Activated T-helper 2 cell treated with anti-CD3 and anti-CD28 coated beads, Interferon-gamma antibody, Interleukin-2, Interleukin-4, amounts not matched to agents 10 μg/mL and 5 μg/mL and 100 μg/mL, durations not matched to agents 14 hours and 24 hours and 36 hours (primary cell): ENCODE measurements around the gene KLC4. TPM values are rescaled to one million over a fixed set of nuclear protein-coding genes. Genes with fewer than 3 reads are reported as not detected.
A peak's percentile ranks its signal among the peaks of the same experiment; 100 is the strongest.
"Not testable (repeated sequence)": the region's sequence is repeated elsewhere in the genome, so short reads cannot be mapped to it uniquely, and the experiment has no call there.

Experiments used
- DNase-seq: peaks from one replicate; pipeline ENCODE4 v3.0.0; 2021; ENCODE audit warnings: low spot score
- H3K27ac Mint-ChIP-seq: one replicate; pipeline ENCODE4 v1.8.0; 2021; ENCODE audit warnings: mixed read lengths
- H3K27me3 Mint-ChIP-seq: one replicate; pipeline ENCODE4 v1.8.0; 2021; ENCODE audit warnings: low read depth, mixed read lengths
- H3K36me3 Mint-ChIP-seq: one replicate; pipeline ENCODE4 v1.8.0; 2021; ENCODE audit warnings: low read depth, mixed read lengths
- H3K4me1 Mint-ChIP-seq: one replicate; pipeline ENCODE4 v1.8.0; 2021; ENCODE audit warnings: low read depth, mixed read lengths
- H3K4me3 Mint-ChIP-seq: one replicate; pipeline ENCODE4 v1.8.0; 2021; ENCODE audit warnings: low read depth, mild to moderate bottlenecking, moderate library complexity, mixed read lengths
- H3K9me3 Mint-ChIP-seq: one replicate; pipeline ENCODE4 v1.8.0; 2021; ENCODE audit warnings: mixed read lengths
- intact Hi-C: fragments of 100-400 bp; cut with micrococcal nuclease; formaldehyde crosslinking; loops from one replicate; pipeline ENCODE4 v1.15.1; 2023
- total RNA-seq: library from RNA; stranded (reverse); gene quantifications from 2 replicates; pipeline ENCODE4 v1.2.3, GENCODE V29; 2022

The KLC4 gene
- total RNA-seq, 1 donor from 2014 or later = 14.1 TPM

DNA sequence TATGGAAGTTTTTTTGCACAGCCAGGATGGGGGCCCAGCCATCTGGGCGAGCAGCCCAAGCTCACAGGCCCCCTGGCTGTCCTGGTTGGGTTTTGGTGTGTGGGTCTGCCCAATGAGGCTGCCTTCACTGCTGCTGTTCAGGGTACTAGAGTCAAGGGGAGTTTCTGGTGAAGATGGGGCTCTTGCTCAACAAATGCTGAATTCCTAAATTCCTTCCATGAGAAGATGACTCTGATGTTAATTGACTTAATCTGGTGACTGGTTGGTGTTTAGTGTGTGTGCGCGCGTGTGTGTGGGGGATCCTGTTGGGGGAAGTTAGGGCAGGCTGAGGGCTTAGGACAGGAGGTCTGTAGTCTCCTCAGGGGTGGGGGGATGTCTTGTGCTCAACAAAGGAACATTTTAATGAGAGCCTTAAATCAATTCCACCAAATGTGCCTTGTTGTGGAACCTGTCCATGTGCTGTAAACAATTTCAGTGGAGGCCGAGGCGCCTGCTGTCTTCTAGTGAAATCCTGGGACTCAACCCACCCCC is 18.6 kb downstream of the KLC4 start:
- intact Hi-C loops = no loop called here
- no peak overlapping the region for H3K27ac Mint-ChIP-seq
- peaks cover under 1% of the 10 kb centered on the region for H3K36me3 Mint-ChIP-seq
- H3K9me3 Mint-ChIP-seq = no peaks in the 10 kb centered on the region
- H3K4me3 Mint-ChIP-seq = peak overlapping the region; percentile 0
- no peak for DNase-seq
- H3K4me1 Mint-ChIP-seq = no peaks in the 10 kb centered on the region
- peaks cover 32% of the 10 kb centered on the region for H3K27me3 Mint-ChIP-seq

DNA sequence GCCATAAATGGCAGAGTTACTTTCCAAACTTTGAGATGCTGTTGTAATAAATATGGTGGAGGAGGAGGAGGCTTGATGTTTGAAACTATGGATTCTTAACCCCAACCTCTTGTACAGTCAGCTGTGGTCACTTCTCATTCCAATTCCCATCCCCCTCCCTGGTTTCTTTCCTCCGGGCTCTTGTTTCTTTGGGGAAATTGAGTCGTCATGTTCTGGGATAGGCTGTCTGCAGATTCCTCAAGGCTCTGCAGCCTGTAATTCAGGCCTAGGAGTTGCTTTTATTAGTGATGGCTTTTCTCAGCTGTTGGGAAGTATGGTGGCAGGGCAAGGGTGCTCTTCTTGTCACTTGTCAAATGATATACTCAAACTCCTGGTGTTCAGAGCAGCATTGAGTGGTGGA is 19.3 kb downstream of the KLC4 start:
- Mint-ChIP-seq H3K9me3 (no peaks in the 10 kb centered on the region), H3K27me3 (peaks cover 32% of the 10 kb centered on the region), H3K4me3 (no peak overlapping the region), H3K36me3 (no peaks in the 10 kb centered on the region), H3K27ac (no peak overlapping the region), H3K4me1 (no peaks in the 10 kb centered on the region)
- no peak for DNase-seq
- intact Hi-C loops = no loop called here

DNA sequence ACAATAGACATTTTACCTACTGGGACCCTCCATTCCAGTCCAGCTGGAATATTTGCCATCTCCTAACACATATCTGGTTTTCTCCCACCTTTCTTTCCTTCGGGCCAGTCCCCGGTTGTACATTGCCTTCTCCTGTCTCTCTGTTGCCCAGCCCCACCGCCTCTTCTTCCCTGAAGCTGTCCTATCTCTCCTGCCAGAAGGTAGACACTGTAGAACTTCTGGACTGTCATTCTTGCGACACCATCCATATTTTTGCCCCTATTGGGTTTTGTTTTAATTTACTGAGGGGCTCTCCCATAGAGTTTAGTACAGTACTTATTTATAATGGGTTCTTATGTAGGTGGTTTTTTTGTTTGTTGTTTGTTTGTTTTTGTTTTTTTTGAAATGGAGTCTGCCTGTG is 21.6 kb downstream of the KLC4 start:
- H3K36me3 Mint-ChIP-seq = no peaks in the 10 kb centered on the region
- H3K27ac Mint-ChIP-seq = no peak overlapping the region
- intact Hi-C loops = no loop called here
- H3K4me3 Mint-ChIP-seq = no peak overlapping the region
- H3K9me3 Mint-ChIP-seq = no peaks in the 10 kb centered on the region
- no peak for DNase-seq
- peaks cover 33% of the 10 kb centered on the region for H3K27me3 Mint-ChIP-seq
- peaks cover 2% of the 10 kb centered on the region for H3K4me1 Mint-ChIP-seq

- H3K4me3 Mint-ChIP-seq, intact Hi-C loops, H3K4me1 Mint-ChIP-seq: not testable (repeated sequence)
Measured at GRCh38 chr6:43081922-43082321, 22.5 kb downstream of the KLC4 start.

GRCh38 chr6:43082806-43083655 is 23.6 kb downstream of the KLC4 start:
- intact Hi-C loops = no loop called here
- Mint-ChIP-seq H3K27me3 (peaks cover 21% of the 10 kb centered on the region), H3K27ac (no peak overlapping the region), H3K36me3 (no peaks in the 10 kb centered on the region), H3K4me1 (peaks cover 5% of the 10 kb centered on the region), H3K9me3 (no peaks in the 10 kb centered on the region), H3K4me3 (no peak overlapping the region)
- no peak for DNase-seq

More at GRCh38 chr6:43081922-43082321, 22.5 kb downstream of the KLC4 start:
- DNase-seq, H3K27ac Mint-ChIP-seq, H3K36me3 Mint-ChIP-seq, H3K9me3 Mint-ChIP-seq: not testable (repeated sequence)
- H3K27me3 Mint-ChIP-seq = peaks cover 32% of the 10 kb centered on the region

DNA sequence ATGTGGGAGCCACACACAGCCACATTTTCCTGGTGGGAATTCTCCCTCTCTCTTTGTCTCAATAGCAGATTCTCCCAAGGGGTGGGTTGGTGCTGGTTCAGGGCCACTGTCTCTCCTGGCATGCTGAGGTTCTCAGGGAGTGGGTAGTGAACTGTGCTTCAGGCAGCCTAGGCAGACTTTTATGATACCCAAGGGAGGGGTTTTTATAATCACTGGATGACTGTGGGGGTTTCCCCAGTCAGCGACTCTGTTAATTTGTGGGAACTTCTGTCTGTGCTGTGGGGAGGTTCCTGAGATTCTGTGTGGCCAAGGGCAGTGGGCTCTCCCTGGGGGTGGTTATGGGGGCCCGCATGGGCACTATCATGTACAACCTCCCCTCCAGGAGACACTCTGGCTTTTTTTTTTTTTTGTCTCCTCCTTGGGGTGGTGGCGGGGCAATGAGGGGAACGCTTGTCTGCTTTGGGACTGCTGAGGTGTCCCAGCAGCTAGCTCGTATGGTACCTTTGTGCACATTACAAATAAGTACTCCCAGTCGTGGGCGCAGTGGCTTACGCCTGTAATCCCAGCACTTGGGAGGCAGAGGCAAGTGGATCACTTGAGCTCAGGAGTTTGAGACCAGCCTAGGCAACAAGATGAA is 26.7 kb downstream of the KLC4 start:
- Mint-ChIP-seq H3K4me1 (peaks cover 9% of the 10 kb centered on the region), H3K27ac (no peak overlapping the region), H3K9me3 (no peaks in the 10 kb centered on the region), H3K4me3 (no peak overlapping the region), H3K36me3 (no peaks in the 10 kb centered on the region), H3K27me3 (peaks cover 8% of the 10 kb centered on the region)
- DNase-seq = no peak
- intact Hi-C loops = no loop called here

- Mint-ChIP-seq H3K27me3 (peaks cover 4% of the 10 kb centered on the region), H3K27ac (no peak overlapping the region), H3K4me1 (peaks cover 20% of the 10 kb centered on the region), H3K36me3 (no peaks in the 10 kb centered on the region), H3K9me3 (no peaks in the 10 kb centered on the region), H3K4me3 (no peak overlapping the region)
- no peak for DNase-seq
- intact Hi-C loops = no loop called here
Measured at GRCh38 chr6:43088654-43089056, 29.2 kb downstream of the KLC4 start.

- H3K27ac Mint-ChIP-seq = no peak overlapping the region
- peaks cover 26% of the 10 kb centered on the region for H3K4me1 Mint-ChIP-seq
- H3K9me3 Mint-ChIP-seq = no peaks in the 10 kb centered on the region
- H3K27me3 Mint-ChIP-seq = peaks cover 1% of the 10 kb centered on the region
- DNase-seq = no peak
- intact Hi-C loops = no loop called here
- H3K36me3 Mint-ChIP-seq = no peaks in the 10 kb centered on the region
- H3K4me3 Mint-ChIP-seq = no peak overlapping the region
Measured at GRCh38 chr6:43089467-43089866, 30.0 kb downstream of the KLC4 start.

DNA sequence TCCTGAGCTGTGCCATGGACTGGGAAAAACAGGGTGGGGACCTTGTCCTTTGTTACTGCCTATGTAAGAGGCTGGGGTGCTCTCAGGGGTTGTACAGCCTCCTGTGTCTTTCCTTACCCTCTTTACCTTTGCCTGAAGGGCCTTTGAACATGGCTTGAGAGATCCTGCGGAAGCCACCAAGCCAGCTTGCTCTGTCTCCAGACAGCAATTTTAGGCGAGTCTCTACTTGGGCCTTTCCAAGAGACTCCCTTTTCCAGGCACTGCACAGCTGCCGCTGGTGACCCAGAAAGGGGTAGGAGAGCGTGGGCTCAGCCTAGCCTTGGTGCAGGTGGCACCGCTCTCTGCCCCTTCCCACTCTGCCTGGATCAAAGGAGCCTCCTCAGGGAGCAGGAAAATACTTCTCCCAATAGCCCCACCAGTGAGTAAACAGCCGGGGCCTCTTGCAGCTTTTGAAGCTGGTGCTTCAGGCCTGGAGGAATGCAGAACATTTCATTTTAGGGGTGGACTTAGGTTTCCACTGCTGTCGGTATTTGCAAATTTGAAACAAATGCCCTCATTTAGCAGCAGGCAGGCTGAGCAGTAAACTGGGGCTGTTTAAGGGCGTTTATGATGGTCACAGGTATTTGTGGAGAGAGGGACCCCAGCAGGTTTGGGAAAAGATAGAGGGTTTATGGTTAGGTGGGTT is 30.6 kb downstream of the KLC4 start:
- no peaks in the 10 kb centered on the region for H3K27me3 Mint-ChIP-seq
- no peaks in the 10 kb centered on the region for H3K36me3 Mint-ChIP-seq
- DNase-seq = no peak
- H3K27ac Mint-ChIP-seq = no peak overlapping the region
- intact Hi-C loops = no loop called here
- H3K4me1 Mint-ChIP-seq = peaks cover 26% of the 10 kb centered on the region
- H3K4me3 Mint-ChIP-seq = no peak overlapping the region
- H3K9me3 Mint-ChIP-seq = no peaks in the 10 kb centered on the region

- DNase-seq = no peak
- Mint-ChIP-seq H3K27me3 (peaks cover 1% of the 10 kb centered on the region), H3K9me3 (no peaks in the 10 kb centered on the region), H3K4me3 (no peak overlapping the region), H3K36me3 (no peaks in the 10 kb centered on the region), H3K27ac (no peak overlapping the region), H3K4me1 (peaks cover 27% of the 10 kb centered on the region)
- intact Hi-C loops = no loop called here
Measured at GRCh38 chr6:43090559-43090956, 31.1 kb downstream of the KLC4 start.

GRCh38 chr6:43091020-43091419 is 31.6 kb downstream of the KLC4 start:
- DNase-seq = no peak
- no peaks in the 10 kb centered on the region for H3K36me3 Mint-ChIP-seq
- peaks cover 28% of the 10 kb centered on the region for H3K4me1 Mint-ChIP-seq
- H3K27ac Mint-ChIP-seq = no peak overlapping the region
- H3K9me3 Mint-ChIP-seq = no peaks in the 10 kb centered on the region
- intact Hi-C loops = no loop called here
- peaks cover 3% of the 10 kb centered on the region for H3K27me3 Mint-ChIP-seq
- no peak overlapping the region for H3K4me3 Mint-ChIP-seq

GRCh38 chr6:43091436-43091991 is 32.1 kb downstream of the KLC4 start:
- intact Hi-C loops = no loop called here
- no peaks in the 10 kb centered on the region for H3K9me3 Mint-ChIP-seq
- peaks cover 26% of the 10 kb centered on the region for H3K4me1 Mint-ChIP-seq
- peaks cover 3% of the 10 kb centered on the region for H3K27me3 Mint-ChIP-seq
- no peak for DNase-seq
- no peaks in the 10 kb centered on the region for H3K36me3 Mint-ChIP-seq
- H3K27ac Mint-ChIP-seq = no peak overlapping the region
- no peak overlapping the region for H3K4me3 Mint-ChIP-seq
